ENCODE data around the gene TIGD1.
"Not testable (repeated sequence)": the region's sequence is repeated elsewhere in the genome, so short reads cannot be mapped to it uniquely, and the experiment has no call there.

TIGD1 gene

GRCh38 chr2:232573042-232573441, 22.7 kb upstream of the TIGD1 start:
- DNase-seq (ENCODE audit: low read depth), result no peak
- no peak overlapping the region for H3K4me3 ChIP-seq (ENCODE audit: low read depth, low read length)

- DNase-seq (ENCODE audit: low read depth), result no peak
- no peak overlapping the region for H3K4me3 ChIP-seq (ENCODE audit: low read depth, low read length)
Observed at GRCh38 chr2:232571026-232571474, 20.7 kb upstream of the TIGD1 start.

- not testable (repeated sequence) for DNase-seq (ENCODE audit: low read depth); H3K4me3 ChIP-seq (ENCODE audit: low read depth, low read length)
Observed at GRCh38 chr2:232570481-232570880, 20.1 kb upstream of the TIGD1 start.

GRCh38 chr2:232569541-232569940, 19.2 kb upstream of the TIGD1 start:
- no peak overlapping the region for H3K4me3 ChIP-seq (ENCODE audit: low read depth, low read length)
- DNase-seq (ENCODE audit: low read depth), result no peak

GRCh38 chr2:232568161-232568560, 17.8 kb upstream of the TIGD1 start:
- DNase-seq (ENCODE audit: low read depth), result peak; percentile 36
- H3K4me3 ChIP-seq (ENCODE audit: low read depth, low read length), result no peak overlapping the region

GRCh38 chr2:232567721-232568120, 17.4 kb upstream of the TIGD1 start:
- no peak for DNase-seq (ENCODE audit: low read depth)
- no peak overlapping the region for H3K4me3 ChIP-seq (ENCODE audit: low read depth, low read length)

GRCh38 chr2:232563580-232563979, 13.2 kb upstream of the TIGD1 start:
- DNase-seq (ENCODE audit: low read depth), result no peak
- no peak overlapping the region for H3K4me3 ChIP-seq (ENCODE audit: low read depth, low read length)

- no peak overlapping the region for H3K4me3 ChIP-seq (ENCODE audit: low read depth, low read length)
- DNase-seq (ENCODE audit: low read depth), result no peak
Observed at GRCh38 chr2:232562515-232563151, 12.3 kb upstream of the TIGD1 start.

GRCh38 chr2:232556426-232556825, 6.1 kb upstream of the TIGD1 start:
- H3K4me3 ChIP-seq (ENCODE audit: low read depth, low read length), result no peak overlapping the region
- no peak for DNase-seq (ENCODE audit: low read depth)

GRCh38 chr2:232551776-232552175, 1.4 kb upstream of the TIGD1 start:
- peak overlapping the region; percentile 86 for H3K4me3 ChIP-seq (ENCODE audit: low read depth, low read length)
- DNase-seq (ENCODE audit: low read depth), result no peak

GRCh38 chr2:232551250-232551638, 887 bp upstream of the TIGD1 start:
- peak overlapping the region; percentile 86 for H3K4me3 ChIP-seq (ENCODE audit: low read depth, low read length)
- DNase-seq (ENCODE audit: low read depth), result no peak

GRCh38 chr2:232549655-232550353, 553 bp downstream of the TIGD1 start:
- H3K4me3 ChIP-seq (ENCODE audit: low read depth, low read length), result peak overlapping the region; percentile 86
- no peak for DNase-seq (ENCODE audit: low read depth)

GRCh38 chr2:232547991-232548390, 2.4 kb downstream of the TIGD1 start:
- H3K4me3 ChIP-seq (ENCODE audit: low read depth, low read length), result no peak overlapping the region
- no peak for DNase-seq (ENCODE audit: low read depth)

GRCh38 chr2:232545511-232546375, 4.6 kb downstream of the TIGD1 start:
- H3K4me3 ChIP-seq (ENCODE audit: low read depth, low read length), result no peak overlapping the region

GRCh38 chr2:232544674-232545073, 5.7 kb downstream of the TIGD1 start:
- H3K4me3 ChIP-seq (ENCODE audit: low read depth, low read length), result no peak overlapping the region

More at GRCh38 chr2:232545511-232546375, 4.6 kb downstream of the TIGD1 start:
- no peak for DNase-seq (ENCODE audit: low read depth)

GRCh38 chr2:232543928-232544631, 6.3 kb downstream of the TIGD1 start:
- no peak overlapping the region for H3K4me3 ChIP-seq (ENCODE audit: low read depth, low read length)
- DNase-seq (ENCODE audit: low read depth), result no peak

More at GRCh38 chr2:232544674-232545073, 5.7 kb downstream of the TIGD1 start:
- DNase-seq (ENCODE audit: low read depth), result no peak

GRCh38 chr2:232543491-232543890, 6.9 kb downstream of the TIGD1 start:
- H3K4me3 ChIP-seq (ENCODE audit: low read depth, low read length), result no peak overlapping the region
- no peak for DNase-seq (ENCODE audit: low read depth)

GRCh38 chr2:232542715-232543467, 7.5 kb downstream of the TIGD1 start:
- no peak for DNase-seq (ENCODE audit: low read depth)
- no peak overlapping the region for H3K4me3 ChIP-seq (ENCODE audit: low read depth, low read length)
